Hair follicular keratinocyte (primary cell): Measurements from ENCODE around the gene PTPRB. TPM values are rescaled to one million over a fixed set of nuclear protein-coding genes. Genes with fewer than 3 reads are reported as not detected.

Source experiments
- total RNA-seq: library from RNA; depleted of rRNA; stranded (reverse); fragments of >200 nt; gene quantifications from 2 replicates; pipeline ENCODE4 v1.2.3, GENCODE V29; 2015

PTPRB gene
- 0.42 and 0.78 TPM in 2 replicates for total RNA-seq

GRCh38 chr12:70637303-70638085, at the start of gene PTPRB:
Gene PTPRB (minus strand): TSS chr12:70637429. CDS start chr12:70637395, 34 bp downstream.

